Spinal cord (tissue), 4 donors: ENCODE data around the gene ID2. TPM values are rescaled to one million over a fixed set of nuclear protein-coding genes. Genes with fewer than 3 reads are reported as not detected.

Experiments used
- polyA plus RNA-seq, 2 donors: library from polyadenylated mRNA; unstranded; fragments of 120-200 nt; gene quantifications; one replicate each; pipeline ENCODE4 v1.2.1, GENCODE V29; 2013; ENCODE audit not compliant: insufficient read length in 2 of 2
- total RNA-seq, 2 donors: library from RNA; depleted of rRNA in 1 of 2; stranded (reverse); fragments of 120-200 nt in 1 of 2; fragments of >200 nt in 1 of 2; gene quantifications; one replicate each; pipeline versions ENCODE4 v1.2.3 to v1.2.4, GENCODE V29; 2013 to 2014

ID2 gene
- total and polyA plus RNA-seq, 4 donors: 138 to 235 (median 187) TPM

Other genes starting within 250 kb of the ID2 start
- gene KIDINS220, start 155.6 kb downstream of the ID2 start, total RNA-seq: 100 to 1,000 TPM; 151 to 280 TPM
- gene KIDINS220, start 155.6 kb downstream of the ID2 start, polyA plus RNA-seq: 100 to 1,000 TPM; 132 to 184 TPM